PFSK-1 (cell line): Measurements from ENCODE around the gene RSAD1.

Experiments used
- POLR2AphosphoS5 ChIP-seq: IDR thresholded peaks from 2 replicates; pipeline ENCODE4 v1.6.1; 2012; ENCODE audit warnings: low read depth, mild to moderate bottlenecking, control low read depth, low read length, moderate library complexity
- SIN3A ChIP-seq: IDR thresholded peaks from 2 replicates; pipeline ENCODE4 v1.6.1; 2012; ENCODE audit warnings: mild to moderate bottlenecking, low read length, moderate library complexity, borderline replicate concordance; ENCODE audit not compliant: insufficient read depth

GRCh38 chr17:50439008-50439407 is 39.7 kb upstream of the RSAD1 start:
- TF ChIP-seq POLR2AphosphoS5 (no peak), SIN3A (no peak)
